ENCODE data around the gene COG4.

GRCh38 chr16:70432723-70433457 is 90.5 kb downstream of the COG4 start:
- TF ChIP-seq MYC (IDR thresholded peaks at IDR 0.05; ENCODE audit: low read depth, low read length) (no peak), CTCF (IDR thresholded peaks at IDR 0.05; ENCODE audit: low read depth, low read length) (no peak), MAX (IDR thresholded peaks at IDR 0.05; ENCODE audit: low read depth, low read length) (no peak), POLR2A (IDR thresholded peaks at IDR 0.05; ENCODE audit: extremely low read depth, insufficient read length) (no peak)

All from NB4 (cell line).